Bronchial epithelial cell (primary cell): ENCODE data around the gene CPHXL. TPM values are rescaled to one million over a fixed set of nuclear protein-coding genes. Genes with fewer than 3 reads are reported as not detected.

ENCODE experiments used
- DNase-seq: peaks from one replicate; pipeline ENCODE4 v3.0.0-alpha.2; 2010; ENCODE audit warnings: low read depth
- FAIRE-seq: peaks from 2 replicates; lab custom pipeline; 2011; peaks lifted over from hg19 to GRCh38; lab: Jason Lieb, UNC
- H3K27me3 ChIP-seq: 2 replicates; pipeline ENCODE4 v1.5.1; 2011; ENCODE audit warnings: low read length; ENCODE audit not compliant: control insufficient read depth, insufficient read depth
- H3K36me3 ChIP-seq: 2 replicates; pipeline ENCODE4 v1.5.1; 2011; ENCODE audit warnings: low read length; ENCODE audit not compliant: control insufficient read depth, insufficient read depth
- H3K4me3 ChIP-seq: 2 replicates; pipeline ENCODE4 v1.5.1; 2011; ENCODE audit warnings: mild to moderate bottlenecking, low read depth, low read length, control low read depth
- CTCF ChIP-seq: IDR thresholded peaks from 2 replicates; pipeline ENCODE4 v1.5.1; 2011; ENCODE audit warnings: mild to moderate bottlenecking, moderate library complexity, low read length, control low read depth, inconsistent platforms; ENCODE audit not compliant: insufficient read depth, severe bottlenecking
- total RNA-seq: library from RNA; depleted of rRNA; stranded (reverse); fragments of >200 nt; gene quantifications from 2 replicates; pipeline ENCODE4 v1.2.1, GENCODE V29; 2014

Gene CPHXL
- total RNA-seq, 1 donor from 2014 or later = not detected

GRCh38 chr16:75761108-75761507 lies 34.8 kb upstream of the CPHXL start:
- no peak for FAIRE-seq
- DNase-seq = no peak
- H3K27me3 ChIP-seq = no peaks in the 10 kb centered on the region
- no peak overlapping the region for H3K4me3 ChIP-seq
- no peak for TF ChIP-seq CTCF
- no peaks in the 10 kb centered on the region for H3K36me3 ChIP-seq

GRCh38 chr16:75760018-75760519 lies 33.8 kb upstream of the CPHXL start:
- FAIRE-seq (no peak), DNase-seq (no peak)
- Histone ChIP-seq H3K4me3 (no peak overlapping the region), H3K36me3 (no peaks in the 10 kb centered on the region), H3K27me3 (no peaks in the 10 kb centered on the region)
- no peak for TF ChIP-seq CTCF

- TF ChIP-seq CTCF = no peak
- DNase-seq = no peak
- Histone ChIP-seq H3K27me3 (no peaks in the 10 kb centered on the region), H3K36me3 (no peaks in the 10 kb centered on the region), H3K4me3 (no peak overlapping the region)
- no peak for FAIRE-seq
Measured at GRCh38 chr16:75758215-75758614, 31.9 kb upstream of the CPHXL start.

- FAIRE-seq = no peak
- peak; percentile 92 for DNase-seq
- H3K27me3 ChIP-seq = no peaks in the 10 kb centered on the region
Measured at GRCh38 chr16:75754141-75754540, 27.9 kb upstream of the CPHXL start.

GRCh38 chr16:75750528-75750927 lies 24.2 kb upstream of the CPHXL start:
- DNase-seq = no peak
- no peak for FAIRE-seq
- Histone ChIP-seq H3K36me3 (no peaks in the 10 kb centered on the region), H3K4me3 (no peak overlapping the region), H3K27me3 (no peaks in the 10 kb centered on the region)
- TF ChIP-seq CTCF = no peak

More at GRCh38 chr16:75754141-75754540, 27.9 kb upstream of the CPHXL start:
- Histone ChIP-seq H3K36me3 (no peaks in the 10 kb centered on the region), H3K4me3 (no peak overlapping the region)
- TF ChIP-seq CTCF = no peak

GRCh38 chr16:75746359-75746758 lies 20.1 kb upstream of the CPHXL start:
- H3K36me3 ChIP-seq = no peaks in the 10 kb centered on the region
- no peak overlapping the region for H3K4me3 ChIP-seq
- TF ChIP-seq CTCF = no peak
- H3K27me3 ChIP-seq = no peaks in the 10 kb centered on the region
- FAIRE-seq (no peak), DNase-seq (no peak)
